Keratinocyte (primary cell): ENCODE data around the gene HEMK1. TPM values are rescaled to one million over a fixed set of nuclear protein-coding genes. Genes with fewer than 3 reads are reported as not detected.

Experiments
- DNase-seq: peaks from one replicate; pipeline ENCODE4 v3.0.0-alpha.2; 2011; ENCODE audit warnings: low read depth, missing footprints, low spot score
- FAIRE-seq: peaks from 2 replicates; lab custom pipeline; 2011; peaks lifted over from hg19 to GRCh38; lab: Jason Lieb, UNC
- H2AFZ ChIP-seq: 2 replicates; pipeline ENCODE4 v1.6.0; 2012; ENCODE audit warnings: low read length, control low read depth, inconsistent platforms; ENCODE audit not compliant: control insufficient read depth
- H3K27ac ChIP-seq: 2 replicates; pipeline ENCODE4 v1.5.1; 2011; ENCODE audit warnings: low read length; ENCODE audit not compliant: control insufficient read depth, insufficient read depth
- H3K27me3 ChIP-seq: 3 replicates; pipeline ENCODE4 v1.6.0; 2011; ENCODE audit warnings: low read length; ENCODE audit not compliant: control insufficient read depth, insufficient read depth; ENCODE audit errors: extremely low read depth
- H3K36me3 ChIP-seq, 2 experiments: 2 replicates in 1 of 2; 3 replicates in 1 of 2; pipeline ENCODE4 v1.5.1; 2011; ENCODE audit warnings: low read length in 2 of 2, mild to moderate bottlenecking in 1 of 2; ENCODE audit not compliant: control insufficient read depth in 2 of 2, insufficient read depth in 2 of 2; ENCODE audit errors: extremely low read depth in 1 of 2
- H3K4me1 ChIP-seq: 3 replicates; pipeline ENCODE4 v1.5.1; 2011; ENCODE audit warnings: low read length; ENCODE audit not compliant: control insufficient read depth, insufficient read depth; ENCODE audit errors: extremely low read depth
- H3K4me2 ChIP-seq: 3 replicates; pipeline ENCODE4 v1.6.0; 2011; ENCODE audit warnings: low read depth, low read length; ENCODE audit not compliant: control insufficient read depth, insufficient read depth; ENCODE audit errors: extremely low read depth
- H3K4me3 ChIP-seq, 3 experiments: fragments of 200-600 bp in 1 of 3; sonication (generic) in 1 of 3; 2 replicates in 2 of 3; 3 replicates in 1 of 3; pipeline ENCODE4 v1.5.1; 2011 to 2016; ENCODE audit warnings: low read length in 3 of 3, mild to moderate bottlenecking in 3 of 3, control low read depth in 2 of 3, inconsistent platforms in 1 of 3, low read depth in 1 of 3, mixed read lengths in 1 of 3, mixed run types in 1 of 3, moderate library complexity in 1 of 3; ENCODE audit not compliant: control insufficient read depth in 2 of 3, insufficient read depth in 2 of 3; ENCODE audit errors: extremely low read depth in 1 of 3
- H3K79me2 ChIP-seq: 2 replicates; pipeline ENCODE4 v1.6.0; 2012; ENCODE audit warnings: low read length; ENCODE audit not compliant: control insufficient read depth, insufficient read depth
- H3K9ac ChIP-seq: 3 replicates; pipeline ENCODE4 v1.6.0; 2011; ENCODE audit warnings: low read length; ENCODE audit not compliant: control insufficient read depth, insufficient read depth; ENCODE audit errors: extremely low read depth
- H3K9me1 ChIP-seq: 3 replicates; pipeline ENCODE4 v1.6.0; 2011; ENCODE audit warnings: low read length; ENCODE audit not compliant: control insufficient read depth, insufficient read depth; ENCODE audit errors: extremely low read depth
- H3K9me3 ChIP-seq: 2 replicates; pipeline ENCODE4 v1.5.1; 2012; ENCODE audit warnings: low read depth, low read length; ENCODE audit not compliant: control insufficient read depth
- H4K20me1 ChIP-seq: 3 replicates; pipeline ENCODE4 v1.6.0; 2011; ENCODE audit warnings: low read length; ENCODE audit not compliant: control insufficient read depth, insufficient read depth; ENCODE audit errors: extremely low read depth
- EZH2 ChIP-seq: IDR thresholded peaks from one replicate; pipeline ENCODE4 v1.6.1; 2012; ENCODE audit warnings: inconsistent platforms, mild to moderate bottlenecking, low read length, moderate library complexity
- dilution Hi-C: fragments of 300-500 bp; cut with MboI; formaldehyde crosslinking; loops from one replicate; pipeline ENCODE4 v1.7.0; 2020; ENCODE audit warnings: low sequenced_read_pairs; ENCODE audit not compliant: extremely low pct_ligation_motif_present
- polyA plus RNA-seq, 5 experiments: library from polyadenylated mRNA; depleted of rRNA in 3 of 5; stranded (reverse) in 3 of 5; stranded (forward) in 1 of 5; unstranded in 1 of 5; fragments of >200 nt; gene quantifications; 1 replicate in 1 of 5; 2 replicates in 3 of 5; 3 replicates in 1 of 5; pipeline versions ENCODE4 v1.2.1 to v1.2.3, GENCODE V29; 2011 to 2012; ENCODE audit warnings: missing spikeins in 2 of 5, low read depth in 1 of 5, low replicate concordance in 1 of 5
- TF ChIP-seq, protein P1 (sequence below), 3 experiments: IDR thresholded peaks in 1 of 3; conservative IDR thresholded peaks in 1 of 3; optimal IDR thresholded peaks in 1 of 3; 2 replicates in 2 of 3; 3 replicates in 1 of 3; pipeline versions ENCODE3 to v1.5.1; 2011; ENCODE audit warnings: low read length in 3 of 3, mild to moderate bottlenecking in 3 of 3, moderate library complexity in 2 of 3, control low read depth in 1 of 3, inconsistent platforms in 1 of 3; ENCODE audit not compliant: insufficient read depth in 2 of 3; ENCODE audit errors: extremely low read depth in 1 of 3

HEMK1 gene
- polyA plus RNA-seq, 1 donor (not counting 4 experiments of a cell fraction or from before 2014, with no cell fraction given), result 13.0 TPM

DNA sequence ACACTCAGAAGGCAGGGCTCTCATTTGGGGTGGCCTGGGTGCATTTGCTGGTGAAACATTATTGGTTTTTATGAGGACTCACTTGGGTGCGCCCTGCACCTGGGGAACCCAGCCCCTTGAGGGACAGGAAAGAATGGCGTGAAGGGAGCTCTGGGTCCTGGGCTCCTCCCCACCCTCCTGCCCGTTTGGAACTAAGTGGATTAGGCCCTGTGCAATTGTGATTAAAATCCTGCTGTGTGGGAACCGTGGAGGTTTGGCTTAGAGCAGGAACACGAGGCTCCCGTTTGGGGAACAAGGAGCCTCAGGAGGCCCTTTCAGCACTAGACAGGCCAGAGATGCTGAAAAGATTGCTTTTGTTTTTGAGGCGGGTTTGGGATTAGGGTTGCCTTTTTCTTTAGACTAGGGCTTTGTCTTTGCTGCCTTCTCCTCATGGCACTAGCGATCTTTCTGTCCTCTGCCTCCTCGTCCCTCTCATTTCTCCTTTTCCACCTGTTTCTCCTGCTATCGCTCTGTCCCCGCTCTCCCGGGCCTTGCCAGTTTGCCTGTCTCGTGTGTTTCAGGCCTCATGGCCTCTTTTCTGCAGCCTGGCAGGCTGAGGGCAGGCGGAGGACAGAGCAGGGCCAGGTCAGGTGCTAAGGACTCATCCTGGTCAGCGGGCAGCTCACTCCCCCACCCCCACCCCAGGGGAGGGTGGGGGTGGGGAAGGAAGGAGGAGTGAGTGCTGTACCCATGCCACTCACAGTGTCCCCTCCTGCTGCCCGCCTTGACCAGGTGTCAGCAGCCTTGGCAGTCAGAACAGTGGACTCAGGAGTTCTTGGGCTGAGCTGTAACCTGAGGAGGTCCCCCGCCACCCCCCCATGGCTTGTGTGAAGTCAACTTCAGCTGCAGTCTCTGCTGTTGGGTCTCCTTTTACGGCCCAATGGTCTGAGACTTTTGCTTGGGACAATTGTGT, 56.2 kb downstream of the HEMK1 start:
- Histone ChIP-seq H3K27ac (peak overlapping the region; percentile 5), H3K4me1 (peaks cover 86% of the 10 kb centered on the region), H3K36me3 (peaks cover 11 to 20% of the 10 kb centered on the region in 2 experiments), H2AFZ (no peak overlapping the region), H3K4me2 (peak overlapping the region; percentile 61), H3K27me3 (no peaks in the 10 kb centered on the region), H3K4me3 (no peak overlapping the region), H3K9me3 (no peaks in the 10 kb centered on the region), H3K9me1 (peaks cover 5% of the 10 kb centered on the region), H3K79me2 (peaks cover 68% of the 10 kb centered on the region), H3K9ac (no peak overlapping the region), H4K20me1 (no peaks in the 10 kb centered on the region)
- dilution Hi-C loops, result no loop called here
- no peak for DNase-seq
- TF ChIP-seq EZH2, result no peak
- TF ChIP-seq, protein P1, sequence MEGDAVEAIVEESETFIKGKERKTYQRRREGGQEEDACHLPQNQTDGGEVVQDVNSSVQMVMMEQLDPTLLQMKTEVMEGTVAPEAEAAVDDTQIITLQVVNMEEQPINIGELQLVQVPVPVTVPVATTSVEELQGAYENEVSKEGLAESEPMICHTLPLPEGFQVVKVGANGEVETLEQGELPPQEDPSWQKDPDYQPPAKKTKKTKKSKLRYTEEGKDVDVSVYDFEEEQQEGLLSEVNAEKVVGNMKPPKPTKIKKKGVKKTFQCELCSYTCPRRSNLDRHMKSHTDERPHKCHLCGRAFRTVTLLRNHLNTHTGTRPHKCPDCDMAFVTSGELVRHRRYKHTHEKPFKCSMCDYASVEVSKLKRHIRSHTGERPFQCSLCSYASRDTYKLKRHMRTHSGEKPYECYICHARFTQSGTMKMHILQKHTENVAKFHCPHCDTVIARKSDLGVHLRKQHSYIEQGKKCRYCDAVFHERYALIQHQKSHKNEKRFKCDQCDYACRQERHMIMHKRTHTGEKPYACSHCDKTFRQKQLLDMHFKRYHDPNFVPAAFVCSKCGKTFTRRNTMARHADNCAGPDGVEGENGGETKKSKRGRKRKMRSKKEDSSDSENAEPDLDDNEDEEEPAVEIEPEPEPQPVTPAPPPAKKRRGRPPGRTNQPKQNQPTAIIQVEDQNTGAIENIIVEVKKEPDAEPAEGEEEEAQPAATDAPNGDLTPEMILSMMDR (optimal IDR thresholded peaks at IDR 0.05 in 1 of 3, IDR thresholded peaks at IDR 0.05 in 1 of 3, conservative IDR thresholded peaks at IDR 0.05 in 1 of 3; ENCODE audit: extremely low read depth in 1 of 3, insufficient read depth in 2 of 3, low read length in 3 of 3), result no peak
- FAIRE-seq, result no peak

DNA sequence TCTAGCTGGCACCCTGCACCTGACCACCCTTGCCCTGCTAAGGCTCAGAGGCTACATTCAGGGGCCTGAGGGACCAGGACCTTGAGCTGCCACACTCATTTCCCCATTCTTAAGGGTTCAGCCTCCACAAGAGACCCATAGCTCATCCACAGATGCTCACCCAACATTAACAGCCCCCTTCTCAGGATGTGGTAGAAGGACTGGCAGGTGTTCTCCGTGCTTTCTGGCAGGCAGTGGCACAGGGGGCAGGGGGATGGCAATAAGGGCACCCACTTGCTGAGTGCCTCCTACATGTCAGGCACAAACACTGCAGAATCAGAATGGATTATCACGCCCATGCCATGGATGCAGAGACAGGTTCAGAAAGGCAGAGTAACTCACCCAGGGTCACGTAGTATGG, 57.1 kb downstream of the HEMK1 start:
- Histone ChIP-seq H3K4me3 (no peak overlapping the region), H3K9ac (no peak overlapping the region), H3K9me1 (peaks cover 5% of the 10 kb centered on the region), H3K9me3 (no peaks in the 10 kb centered on the region), H3K79me2 (peaks cover 72% of the 10 kb centered on the region), H3K27ac (no peak overlapping the region), H3K27me3 (no peaks in the 10 kb centered on the region), H4K20me1 (no peaks in the 10 kb centered on the region), H3K4me2 (no peak overlapping the region), H3K4me1 (peaks cover 86% of the 10 kb centered on the region), H2AFZ (no peak overlapping the region), H3K36me3 (peaks cover 10 to 21% of the 10 kb centered on the region in 2 experiments)
- FAIRE-seq (peak; percentile 74), DNase-seq (no peak)
- TF ChIP-seq EZH2, result no peak
- TF ChIP-seq, protein P1 (optimal IDR thresholded peaks at IDR 0.05 in 1 of 3, IDR thresholded peaks at IDR 0.05 in 1 of 3, conservative IDR thresholded peaks at IDR 0.05 in 1 of 3; ENCODE audit: extremely low read depth in 1 of 3, insufficient read depth in 2 of 3, low read length in 3 of 3), result no peak
- dilution Hi-C loops, result no loop called here
